A673 (cell line): ENCODE data around the gene C1orf21. TPM values are rescaled to one million over a fixed set of nuclear protein-coding genes. Genes with fewer than 3 reads are reported as not detected.

Experiments
- BruUV-seq: library from RNA; stranded (reverse); fragments of 400-500 nt; replicated peaks from 2 replicates; lab custom pipeline; 2021; lab: Mats Ljungman, UMichigan
- CTCF ChIA-PET: fragments of 300-600 bp; sonication (Branson Sonifier 250); formaldehyde crosslinking; loops from one replicate; lab custom pipeline; 2022; ENCODE audit warnings: antibody characterized with exemption; lab: Charles Lee
- POLR2A ChIA-PET: fragments of 300-600 bp; sonication (Branson Sonifier 250); formaldehyde crosslinking; loops from one replicate; lab custom pipeline; 2022; ENCODE audit warnings: antibody characterized with exemption; ENCODE audit not compliant: low non-redundant PET; lab: Charles Lee
- DNase-seq: peaks from one replicate; pipeline ENCODE4 v3.0.0-alpha.2; 2015; ENCODE audit warnings: low spot score
- H3K27ac ChIP-seq: fragments of 200-600 bp; sonication (generic); 2 replicates; pipeline ENCODE4 v1.5.1; 2016; ENCODE audit warnings: mixed run types, low read depth, mild to moderate bottlenecking, mixed read lengths, antibody characterized with exemption, low read length; ENCODE audit not compliant: poor library complexity, severe bottlenecking
- H3K27me3 ChIP-seq: fragments of 200-600 bp; sonication (generic); replicated peaks from 2 replicates; pipeline ENCODE4 v1.6.1; 2017; ENCODE audit warnings: mixed run types, low read depth, mild to moderate bottlenecking, mixed read lengths, antibody characterized with exemption, low read length; ENCODE audit not compliant: insufficient read depth, poor library complexity
- H3K36me3 ChIP-seq: fragments of 200-600 bp; sonication (generic); 2 replicates; pipeline ENCODE4 v1.6.1; 2016; ENCODE audit warnings: mixed run types, mild to moderate bottlenecking, mixed read lengths, antibody characterized with exemption, low read length; ENCODE audit not compliant: insufficient read depth, poor library complexity, severe bottlenecking
- H3K4me1 ChIP-seq: fragments of 200-600 bp; sonication (generic); 2 replicates; pipeline ENCODE4 v1.6.1; 2017; ENCODE audit warnings: mixed run types, mild to moderate bottlenecking, mixed read lengths, antibody characterized with exemption, low read length; ENCODE audit not compliant: insufficient read depth, poor library complexity, severe bottlenecking
- H3K4me3 ChIP-seq: fragments of 200-600 bp; sonication (generic); 2 replicates; pipeline ENCODE4 v1.5.1; 2016; ENCODE audit warnings: low read depth, mixed run types, mild to moderate bottlenecking, mixed read lengths, low read length; ENCODE audit not compliant: poor library complexity, severe bottlenecking
- H3K9me3 ChIP-seq: fragments of 200-600 bp; sonication (generic); 2 replicates; pipeline ENCODE4 v1.6.1; 2016; ENCODE audit warnings: mixed run types, low read depth, mild to moderate bottlenecking, mixed read lengths, antibody characterized with exemption, low read length; ENCODE audit not compliant: poor library complexity, severe bottlenecking
- CTCF ChIP-seq: fragments of 300-800, 200-600 bp; sonication (generic); conservative IDR thresholded peaks from 2 replicates; pipeline ENCODE4 v1.5.1; 2017; ENCODE audit warnings: low read depth, mild to moderate bottlenecking, antibody characterized with exemption, low read length, moderate library complexity, mixed read lengths
- EZH2 ChIP-seq: fragments of 200-600 bp; sonication (generic); IDR thresholded peaks from 2 replicates; pipeline ENCODE4 v1.6.1; 2017; ENCODE audit warnings: borderline replicate concordance, low read depth, mild to moderate bottlenecking, mixed read lengths, antibody characterized with exemption, low read length; ENCODE audit not compliant: poor library complexity, severe bottlenecking
- intact Hi-C: fragments of 100-400 bp; cut with micrococcal nuclease; formaldehyde crosslinking; loops from one replicate; pipeline ENCODE4 v1.10.0; 2022; ENCODE audit not compliant: unreplicated experiment
- total RNA-seq: library from RNA; stranded (reverse); gene quantifications from 2 replicates; pipeline ENCODE4 v1.2.3, GENCODE V29; 2021

The C1orf21 gene
- total RNA-seq, 1 experiment from 2014 or later: 31.3 TPM

GRCh38 chr1:184493987-184494388, 107.2 kb downstream of the C1orf21 start:
- intact Hi-C loops: no loop called here
- CTCF ChIA-PET: no interaction called here
- Histone ChIP-seq H3K36me3 (no peaks in the 10 kb centered on the region), H3K27me3 (no peaks in the 10 kb centered on the region), H3K27ac (no peak overlapping the region), H3K4me3 (no peak overlapping the region), H3K9me3 (no peaks in the 10 kb centered on the region), H3K4me1 (peaks cover 11% of the 10 kb centered on the region)
- POLR2A ChIA-PET: no interaction called here
- no peak for DNase-seq
- no peak for TF ChIP-seq CTCF
- TF ChIP-seq EZH2: no peak
- no TSS peak for BruUV-seq

- Histone ChIP-seq H3K4me3 (no peak overlapping the region), H3K27me3 (no peaks in the 10 kb centered on the region), H3K9me3 (no peaks in the 10 kb centered on the region), H3K36me3 (no peaks in the 10 kb centered on the region), H3K27ac (no peak overlapping the region), H3K4me1 (peaks cover 11% of the 10 kb centered on the region)
- no TSS peak for BruUV-seq
- intact Hi-C loops: no loop called here
- POLR2A ChIA-PET: no interaction called here
- DNase-seq: no peak
- CTCF ChIA-PET: interaction anchor here (0.6 kb wide), 1 partner anchor 116 kb away, joined by 3 read pairs; no protein-coding TSS in a partner anchor
- no peak for TF ChIP-seq CTCF
- TF ChIP-seq EZH2: no peak
These were observed 108.1 kb downstream of the C1orf21 start for GRCh38 chr1:184494929-184495328.

- Histone ChIP-seq H3K27ac (no peak overlapping the region), H3K4me1 (peaks cover 11% of the 10 kb centered on the region), H3K27me3 (no peaks in the 10 kb centered on the region), H3K36me3 (no peaks in the 10 kb centered on the region), H3K9me3 (no peaks in the 10 kb centered on the region), H3K4me3 (no peak overlapping the region)
- intact Hi-C loops: no loop called here
- ChIA-PET POLR2A (no interaction called here), CTCF (no interaction called here)
- DNase-seq: no peak
- TF ChIP-seq EZH2 (no peak), CTCF (0 out of 2 replicates have a peak, but pooled peaks have one; percentile 10)
- BruUV-seq: no TSS peak
These were observed 111.3 kb downstream of the C1orf21 start for GRCh38 chr1:184497959-184498723.
